Fibroblast of mammary gland (primary cell): Measurements from ENCODE around the gene HOXB7.

ENCODE experiments used
- DNase-seq: peaks from one replicate; pipeline ENCODE4 v3.0.0-alpha.2; 2010; ENCODE audit warnings: low read depth
- H3K4me3 ChIP-seq: 2 replicates; pipeline ENCODE4 v1.5.1; 2011; ENCODE audit warnings: low read depth, mild to moderate bottlenecking, low read length, moderate library complexity; ENCODE audit not compliant: control insufficient read depth
- CTCF ChIP-seq: conservative IDR thresholded peaks from 2 replicates; pipeline ENCODE4 v1.5.1; 2011; ENCODE audit warnings: low read depth, low read length, inconsistent platforms; ENCODE audit not compliant: control insufficient read depth, insufficient read depth

HOXB7 gene

GRCh38 chr17:48596735-48597527 lies 13.9 kb downstream of the HOXB7 start:
- no peak for TF ChIP-seq CTCF
- H3K4me3 ChIP-seq = peak overlapping the region; percentile 65
- DNase-seq = peak; percentile 72

- TF ChIP-seq CTCF = no peak
- peak overlapping the region; percentile 65 for H3K4me3 ChIP-seq
- no peak for DNase-seq
Measured at GRCh38 chr17:48596000-48596734, 14.7 kb downstream of the HOXB7 start.

GRCh38 chr17:48595278-48595999 lies 15.4 kb downstream of the HOXB7 start:
- H3K4me3 ChIP-seq = no peak overlapping the region
- no peak for DNase-seq
- TF ChIP-seq CTCF = no peak

GRCh38 chr17:48594538-48595277 lies 16.1 kb downstream of the HOXB7 start:
- peak overlapping the region; percentile 7 for H3K4me3 ChIP-seq
- DNase-seq = no peak
- TF ChIP-seq CTCF = no peak

- peak; percentile 90 for DNase-seq
- TF ChIP-seq CTCF = peak; percentile 76
- H3K4me3 ChIP-seq = peak overlapping the region; percentile 46
Measured at GRCh38 chr17:48593840-48594537, 16.8 kb downstream of the HOXB7 start.
